ENCODE results near the gene MYH14.
"Not testable (repeated sequence)": the region's sequence is repeated elsewhere in the genome, so short reads cannot be mapped to it uniquely, and the experiment has no call there.

Gene MYH14

DNA sequence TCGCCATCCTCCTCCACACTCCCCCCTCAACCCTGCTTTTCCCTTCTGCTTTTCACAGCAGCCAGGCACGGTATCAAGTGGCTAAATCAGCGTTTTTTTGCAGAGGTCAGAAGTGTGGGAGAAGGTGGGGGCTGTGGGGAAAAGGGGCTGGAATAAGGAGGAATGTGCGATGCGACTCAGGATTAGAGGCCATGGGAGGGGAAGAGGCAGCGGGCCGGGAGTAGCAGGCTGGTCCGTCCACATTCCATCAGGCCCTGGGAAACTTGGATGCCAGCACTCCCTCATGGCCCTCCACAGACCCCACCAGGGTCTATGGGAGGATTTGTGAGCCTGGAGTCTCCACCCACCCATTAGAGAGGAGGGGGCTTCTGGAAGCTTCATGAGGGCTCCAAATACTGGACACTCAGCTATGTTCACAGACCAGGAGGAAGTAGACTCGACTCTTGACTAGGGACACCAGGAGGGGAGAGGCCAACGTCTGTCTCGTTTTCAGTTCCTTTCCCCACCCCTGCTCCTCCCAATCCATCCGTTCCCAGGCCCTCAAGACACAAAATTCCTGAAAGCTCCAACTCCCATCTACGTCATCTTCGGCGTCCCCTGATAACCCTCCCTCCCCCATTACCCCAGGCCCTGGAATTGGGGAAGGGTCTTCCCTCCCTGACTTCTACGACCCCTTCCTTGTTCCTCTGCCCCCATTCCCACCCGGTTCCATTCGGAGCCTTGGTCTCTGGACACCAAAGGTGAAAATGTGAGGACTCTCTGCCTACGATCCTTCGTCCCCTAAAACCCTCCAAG lies 129.0 kb downstream of the MYH14 start:
- no peak for DNase-seq (ENCODE audit: low spot score)

DNA sequence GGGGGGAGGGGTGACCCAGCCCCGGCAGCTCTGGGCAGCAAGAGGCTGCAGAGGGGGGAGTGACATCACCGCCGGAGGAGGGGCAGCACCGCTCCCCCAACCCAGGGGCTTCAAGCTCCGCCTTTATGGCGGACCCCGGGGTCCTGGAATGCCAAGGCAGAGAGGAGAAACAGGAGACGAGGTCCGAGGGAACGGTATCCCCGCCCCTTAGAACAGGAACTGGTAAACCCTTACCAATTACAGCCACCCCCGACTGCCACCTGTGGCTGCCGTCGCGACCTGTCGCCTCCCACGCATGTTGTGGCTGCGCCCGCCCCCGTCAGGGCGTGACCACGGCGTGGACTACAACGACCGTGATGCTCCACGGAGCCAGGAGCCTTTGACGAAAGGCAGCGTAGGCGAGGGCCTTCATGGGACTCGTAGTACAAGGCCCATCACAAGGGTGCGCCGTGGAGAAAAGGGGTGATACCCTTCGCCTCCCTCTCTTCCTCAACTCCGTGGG lies 129.9 kb downstream of the MYH14 start:
- DNase-seq (ENCODE audit: low spot score): peak; percentile 94

- DNase-seq (ENCODE audit: low spot score): peak; percentile 74
Observed at GRCh38 chr19:50333737-50334617, 130.6 kb downstream of the MYH14 start.

- no peak for DNase-seq (ENCODE audit: low spot score)
Observed at GRCh38 chr19:50334741-50335421, 131.5 kb downstream of the MYH14 start.

DNA sequence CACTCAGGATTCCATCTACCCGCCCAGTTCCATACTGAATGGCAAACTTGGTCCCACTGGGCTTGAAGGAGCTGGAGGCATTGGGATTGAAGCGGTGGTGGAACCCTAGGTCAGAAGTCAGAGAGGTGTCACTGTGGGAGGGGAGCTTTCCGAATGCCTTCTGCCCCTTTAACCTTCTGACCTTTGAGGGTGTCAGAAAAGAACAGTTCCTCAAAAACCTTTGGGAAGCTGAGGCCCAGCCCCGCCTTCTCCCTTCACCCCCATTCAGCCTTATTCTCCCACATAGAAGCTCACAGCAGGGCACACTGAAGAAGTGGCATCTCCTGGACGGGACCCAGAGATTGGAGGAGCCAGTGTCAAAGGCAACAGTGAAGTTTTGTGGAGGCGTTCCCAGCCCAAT lies 133.6 kb downstream of the MYH14 start:
- DNase-seq (ENCODE audit: low spot score): not testable (repeated sequence)

- DNase-seq (ENCODE audit: low spot score): no peak
Observed at GRCh38 chr19:50340331-50340730, 136.9 kb downstream of the MYH14 start.

GRCh38 chr19:50341091-50341564 lies 137.7 kb downstream of the MYH14 start:
- DNase-seq (ENCODE audit: low spot score): peak; percentile 50

DNA sequence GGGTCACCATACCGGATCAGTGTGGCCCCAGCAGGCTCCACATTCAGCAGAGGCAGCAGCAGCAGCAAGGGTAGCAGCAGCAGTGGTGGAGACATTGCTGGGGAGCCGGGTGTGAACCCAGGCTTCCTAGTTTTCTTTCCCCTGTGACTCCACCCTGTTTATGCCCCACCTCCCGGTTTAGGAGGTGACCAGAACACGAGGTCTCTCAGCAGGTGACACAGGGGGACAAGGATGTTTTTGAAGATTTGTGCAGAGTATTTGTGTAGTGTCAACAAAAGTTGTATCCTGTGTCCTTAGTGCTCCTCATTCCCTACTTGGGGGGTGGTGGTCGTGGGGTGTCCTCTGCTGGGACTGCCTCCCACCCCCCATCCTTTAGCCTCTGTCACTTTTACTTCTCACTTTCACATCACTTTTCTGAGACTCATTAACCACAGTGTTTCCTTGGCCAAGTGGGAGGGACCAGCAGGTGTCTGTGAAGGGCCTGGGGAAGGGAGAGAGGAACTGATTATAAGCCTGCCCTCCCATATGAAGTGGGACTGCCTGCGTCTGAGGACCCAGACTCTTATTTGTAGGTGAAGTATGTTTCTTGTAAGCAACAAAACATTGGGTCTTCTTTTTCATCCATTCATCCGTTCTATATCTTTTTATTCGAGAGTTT lies 141.4 kb downstream of the MYH14 start:
- no peak for DNase-seq (ENCODE audit: low spot score)

- DNase-seq (ENCODE audit: low spot score): peak; percentile 73
Observed at GRCh38 chr19:50347089-50347581, 143.7 kb downstream of the MYH14 start.

DNA sequence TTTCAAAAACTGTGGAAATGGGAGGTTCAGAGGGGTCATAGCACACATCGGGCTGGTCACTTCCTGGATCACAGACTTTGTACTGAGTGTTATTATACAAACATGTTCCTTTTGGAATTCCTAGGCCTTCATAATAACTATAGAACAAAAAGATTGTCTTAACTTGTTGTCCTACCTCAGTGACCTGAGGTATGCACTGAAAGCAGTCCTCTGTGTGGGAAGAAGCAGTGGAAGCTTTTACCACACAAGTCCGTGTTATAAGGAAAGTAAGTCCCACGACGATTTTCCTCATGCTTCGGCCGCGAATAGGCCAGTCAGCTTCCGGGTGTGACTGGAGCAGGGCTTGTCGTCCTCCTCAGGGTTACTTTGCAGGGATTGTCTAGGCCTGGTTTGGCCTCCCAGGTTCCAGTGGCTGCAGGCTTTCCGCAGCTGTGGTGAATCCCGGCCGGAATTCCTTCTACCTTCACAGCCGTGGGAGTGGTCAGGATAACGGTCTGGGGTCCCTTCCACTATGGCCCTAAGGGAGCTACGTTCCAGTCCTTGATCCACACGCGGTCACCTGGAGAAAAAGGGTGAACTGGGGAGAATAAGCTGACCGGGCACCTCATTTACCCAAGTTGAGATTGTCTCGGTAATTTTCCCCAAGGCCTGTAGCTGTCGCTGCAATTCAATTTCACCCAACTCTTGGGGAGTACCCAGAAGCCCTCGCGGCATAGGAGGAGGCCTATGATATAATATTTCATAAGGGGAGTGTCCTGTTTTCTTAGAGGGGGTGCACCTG lies 146.0 kb downstream of the MYH14 start:
- no peak for DNase-seq (ENCODE audit: low spot score)

GRCh38 chr19:50352242-50352641 lies 148.8 kb downstream of the MYH14 start:
- DNase-seq (ENCODE audit: low spot score): no peak

DNA sequence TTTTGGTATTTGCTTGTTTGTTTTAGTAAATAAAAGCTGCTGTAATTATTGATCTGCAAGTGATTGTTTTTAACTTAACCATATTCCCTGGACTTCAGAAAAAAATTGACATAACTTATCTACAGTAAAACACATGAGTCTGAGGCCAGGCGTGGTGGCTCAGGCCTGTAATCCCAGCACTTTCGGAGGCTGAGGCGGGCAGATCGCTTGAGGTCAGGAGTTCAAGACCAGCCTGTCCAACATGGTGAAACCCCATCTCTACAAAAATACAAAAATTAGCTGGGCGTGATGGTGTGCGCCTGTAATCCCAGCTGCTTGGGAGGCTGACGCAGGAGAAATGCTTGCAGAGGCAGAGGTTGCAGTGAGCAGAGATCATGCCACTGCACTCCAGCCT lies 150.1 kb downstream of the MYH14 start:
- not testable (repeated sequence) for DNase-seq (ENCODE audit: low spot score)

GRCh38 chr19:50356691-50357177 lies 153.3 kb downstream of the MYH14 start:
- DNase-seq (ENCODE audit: low spot score): no peak

DNA sequence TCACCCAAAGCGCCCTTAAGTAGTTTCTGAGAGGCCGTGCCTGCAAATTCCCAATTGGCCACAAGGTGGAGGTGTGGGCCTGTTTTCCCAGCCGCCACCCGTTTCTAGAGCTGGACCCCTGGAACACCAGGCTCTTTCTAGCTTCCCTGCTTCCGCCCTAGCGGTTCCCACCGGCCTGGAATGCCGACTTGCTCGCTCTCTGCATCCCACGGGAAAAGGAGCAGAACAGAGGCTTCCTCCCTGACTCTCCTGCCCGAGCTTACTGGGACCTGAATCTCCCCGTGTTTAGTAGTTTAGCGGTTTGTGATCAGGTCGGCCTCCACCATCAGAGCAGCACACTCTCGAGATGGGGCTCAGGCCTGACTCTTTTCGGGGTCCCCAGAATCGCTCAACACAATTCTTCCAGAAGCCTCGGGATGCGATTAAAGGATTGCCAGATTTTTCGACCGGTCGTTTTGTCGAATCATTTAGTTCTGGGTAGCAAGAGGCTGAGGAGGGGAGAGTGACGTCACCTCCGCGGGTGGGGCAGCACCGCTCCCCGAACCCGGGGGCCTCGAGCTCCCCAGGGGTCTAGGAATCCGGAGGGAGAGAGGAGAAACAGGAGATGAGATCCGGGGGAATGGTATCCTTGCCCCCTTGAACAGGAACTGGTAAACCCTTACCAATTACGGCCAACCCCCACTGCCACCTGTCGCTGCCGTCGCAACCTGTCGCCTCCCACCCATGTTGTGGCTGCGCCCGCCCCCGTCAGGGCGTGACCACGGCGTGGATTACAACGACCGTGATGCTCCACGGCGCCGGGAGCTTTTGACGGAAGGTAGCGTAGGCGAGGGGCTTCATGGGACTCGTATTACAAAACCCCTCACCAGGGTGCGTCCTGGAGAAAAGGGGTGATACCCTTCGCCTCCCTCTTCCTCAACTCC lies 154.0 kb downstream of the MYH14 start:
- DNase-seq (ENCODE audit: low spot score): peak; percentile 84

DNA sequence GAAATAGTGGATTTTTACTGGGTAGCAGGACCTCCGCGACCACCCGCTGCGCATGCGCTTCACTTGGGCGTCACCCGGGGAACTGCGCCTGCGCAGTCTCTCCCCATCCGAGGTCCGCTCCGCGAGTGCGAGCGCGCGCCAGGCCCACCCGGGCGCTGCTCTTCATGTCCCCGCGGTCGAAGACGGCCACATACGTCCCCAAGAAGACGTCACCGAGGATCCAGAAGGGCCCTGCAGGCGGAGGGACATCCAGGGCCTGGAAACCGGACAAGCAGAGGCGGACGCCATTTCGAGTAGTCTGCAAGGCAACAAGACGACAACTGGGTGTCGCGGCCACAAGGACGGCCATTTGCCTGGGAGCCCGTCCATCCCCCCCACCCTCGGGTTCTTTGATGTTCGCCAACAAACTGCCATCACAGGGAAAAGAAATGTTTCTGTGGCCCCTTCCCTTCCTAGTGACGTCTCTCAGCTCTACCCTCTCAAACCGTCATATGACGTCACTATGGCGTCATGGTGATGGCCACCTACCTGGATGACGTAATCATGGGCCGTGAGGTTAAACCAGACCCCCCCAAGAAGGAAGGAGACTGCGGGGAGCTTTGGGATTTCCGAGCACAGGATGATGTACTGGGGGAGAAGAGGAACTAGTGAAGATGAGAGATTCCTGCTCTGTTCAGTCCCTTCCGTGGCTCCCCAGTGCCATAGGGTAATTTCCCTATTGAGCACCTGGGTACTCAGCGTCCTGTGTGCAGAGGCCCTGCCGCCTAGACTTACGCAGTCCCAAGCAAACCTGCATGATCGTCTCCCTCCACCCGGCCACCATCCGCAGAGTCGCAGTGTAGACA lies 155.3 kb downstream of the MYH14 start:
- peak; percentile 79 for DNase-seq (ENCODE audit: low spot score)

GRCh38 chr19:50359328-50359818 lies 156.0 kb downstream of the MYH14 start:
- no peak for DNase-seq (ENCODE audit: low spot score)
